Keratinocyte (primary cell): ENCODE data around the gene HLA-C.
"Not testable (repeated sequence)": the region's sequence is repeated elsewhere in the genome, so short reads cannot be mapped to it uniquely, and the experiment has no call there.

Experiments
- EZH2 ChIP-seq: IDR thresholded peaks from one replicate; pipeline ENCODE4 v1.6.1; 2012; ENCODE audit warnings: inconsistent platforms, mild to moderate bottlenecking, low read length, moderate library complexity
- TF ChIP-seq, protein P1 (sequence below), 3 experiments: IDR thresholded peaks in 1 of 3; conservative IDR thresholded peaks in 1 of 3; optimal IDR thresholded peaks in 1 of 3; 2 replicates in 2 of 3; 3 replicates in 1 of 3; pipeline versions ENCODE3 to v1.5.1; 2011; ENCODE audit warnings: low read length in 3 of 3, mild to moderate bottlenecking in 3 of 3, moderate library complexity in 2 of 3, control low read depth in 1 of 3, inconsistent platforms in 1 of 3; ENCODE audit not compliant: insufficient read depth in 2 of 3; ENCODE audit errors: extremely low read depth in 1 of 3

DNA sequence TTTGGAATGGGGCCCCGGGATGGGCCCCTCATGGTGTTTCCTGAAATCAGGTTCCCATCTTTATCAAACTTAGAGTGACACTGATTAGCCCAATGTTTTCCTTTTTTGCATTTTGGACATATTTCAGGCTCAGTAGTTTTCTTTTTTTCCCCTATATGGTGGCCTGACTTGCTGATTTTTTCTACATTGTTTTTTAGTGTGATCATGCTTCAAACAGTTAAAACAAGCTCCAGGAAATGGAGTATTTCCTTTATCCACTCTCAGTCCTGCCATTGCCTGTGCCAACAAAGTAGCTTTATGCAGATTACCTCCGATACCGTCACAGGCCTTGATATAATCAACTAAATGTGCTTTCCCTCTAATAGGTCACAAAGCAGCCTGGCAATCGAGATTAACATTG is 37.8 kb downstream of the HLA-C start:
- TF ChIP-seq, protein P1, sequence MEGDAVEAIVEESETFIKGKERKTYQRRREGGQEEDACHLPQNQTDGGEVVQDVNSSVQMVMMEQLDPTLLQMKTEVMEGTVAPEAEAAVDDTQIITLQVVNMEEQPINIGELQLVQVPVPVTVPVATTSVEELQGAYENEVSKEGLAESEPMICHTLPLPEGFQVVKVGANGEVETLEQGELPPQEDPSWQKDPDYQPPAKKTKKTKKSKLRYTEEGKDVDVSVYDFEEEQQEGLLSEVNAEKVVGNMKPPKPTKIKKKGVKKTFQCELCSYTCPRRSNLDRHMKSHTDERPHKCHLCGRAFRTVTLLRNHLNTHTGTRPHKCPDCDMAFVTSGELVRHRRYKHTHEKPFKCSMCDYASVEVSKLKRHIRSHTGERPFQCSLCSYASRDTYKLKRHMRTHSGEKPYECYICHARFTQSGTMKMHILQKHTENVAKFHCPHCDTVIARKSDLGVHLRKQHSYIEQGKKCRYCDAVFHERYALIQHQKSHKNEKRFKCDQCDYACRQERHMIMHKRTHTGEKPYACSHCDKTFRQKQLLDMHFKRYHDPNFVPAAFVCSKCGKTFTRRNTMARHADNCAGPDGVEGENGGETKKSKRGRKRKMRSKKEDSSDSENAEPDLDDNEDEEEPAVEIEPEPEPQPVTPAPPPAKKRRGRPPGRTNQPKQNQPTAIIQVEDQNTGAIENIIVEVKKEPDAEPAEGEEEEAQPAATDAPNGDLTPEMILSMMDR (optimal IDR thresholded peaks at IDR 0.05 in 1 of 3, IDR thresholded peaks at IDR 0.05 in 1 of 3, conservative IDR thresholded peaks at IDR 0.05 in 1 of 3; ENCODE audit: extremely low read depth in 1 of 3, insufficient read depth in 2 of 3, low read length in 3 of 3), result not testable (repeated sequence)
- TF ChIP-seq EZH2, result not testable (repeated sequence)
